Activated gamma-delta T cell treated with Interleukin-2 at 50 U/mL for 16 hours (primary cell): ENCODE measurements around the gene OR11H1.
"Not testable (repeated sequence)": the region's sequence is repeated elsewhere in the genome, so short reads cannot be mapped to it uniquely, and the experiment has no call there.

Experiments
- DNase-seq: peaks from one replicate; pipeline ENCODE4 v3.0.0-alpha.2; 2020

The OR11H1 gene, protein sequence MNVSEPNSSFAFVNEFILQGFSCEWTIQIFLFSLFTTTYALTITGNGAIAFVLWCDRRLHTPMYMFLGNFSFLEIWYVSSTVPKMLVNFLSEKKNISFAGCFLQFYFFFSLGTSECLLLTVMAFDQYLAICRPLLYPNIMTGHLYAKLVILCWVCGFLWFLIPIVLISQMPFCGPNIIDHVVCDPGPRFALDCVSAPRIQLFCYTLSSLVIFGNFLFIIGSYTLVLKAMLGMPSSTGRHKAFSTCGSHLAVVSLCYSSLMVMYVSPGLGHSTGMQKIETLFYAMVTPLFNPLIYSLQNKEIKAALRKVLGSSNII

DNA sequence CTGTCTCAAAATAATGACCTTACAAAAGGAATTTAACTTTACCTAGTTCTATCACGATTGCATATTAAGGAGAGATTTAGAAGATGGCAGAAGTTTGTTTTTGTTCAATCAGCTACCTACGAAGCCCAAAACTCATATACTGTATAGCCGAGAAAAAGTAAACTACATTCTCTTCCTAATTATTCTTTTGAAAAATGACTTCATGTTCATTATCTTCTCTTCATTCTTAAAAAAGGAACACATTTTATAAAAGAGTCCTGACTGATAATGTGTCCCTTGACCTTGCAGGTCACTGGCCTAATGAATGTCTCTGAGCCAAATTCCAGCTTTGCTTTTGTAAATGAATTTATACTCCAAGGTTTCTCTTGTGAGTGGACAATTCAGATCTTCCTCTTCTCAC is at the start of gene OR11H1:
OR11H1 (plus strand) TSS at position 301 of the 400 bp plus-strand sequence; CDS start at position 301, 0 bp downstream.
- DNase-seq: not testable (repeated sequence)

- not testable (repeated sequence) for DNase-seq
These were observed 18.0 kb upstream of the OR11H1 start for GRCh38 chr22:15509967-15510366.

- DNase-seq: not testable (repeated sequence)
These were observed 12.1 kb upstream of the OR11H1 start for GRCh38 chr22:15515896-15516295.

- not testable (repeated sequence) for DNase-seq
These were observed 25.8 kb downstream of the OR11H1 start for GRCh38 chr22:15553767-15554166.

- DNase-seq: not testable (repeated sequence)
These were observed 35.5 kb downstream of the OR11H1 start for GRCh38 chr22:15563461-15563860.

DNA sequence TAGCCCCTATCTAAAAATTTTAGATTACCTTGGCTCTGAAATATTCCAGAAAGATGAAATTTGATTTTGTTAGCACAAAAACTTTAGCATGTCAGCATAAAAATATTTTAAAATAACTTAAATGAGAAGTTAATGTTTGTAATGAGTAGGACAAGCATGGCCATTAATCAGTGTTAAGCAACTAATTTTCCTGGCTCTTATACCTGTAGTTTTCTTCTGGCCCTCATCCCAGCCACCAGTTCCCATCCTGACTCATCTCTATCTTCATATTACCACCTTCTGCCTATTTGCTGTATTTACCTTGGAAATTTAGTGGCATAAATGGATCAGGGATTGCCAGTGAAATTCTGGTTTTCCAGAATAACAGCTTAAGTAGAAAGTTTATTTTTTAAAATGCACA is 37.1 kb downstream of the OR11H1 start:
- not testable (repeated sequence) for DNase-seq
